H9 (cell line): Measurements from ENCODE around the gene CTSL. TPM values are rescaled to one million over a fixed set of nuclear protein-coding genes. Genes with fewer than 3 reads are reported as not detected.

Experiments
- DNase-seq: peaks from one replicate; pipeline ENCODE4 v3.0.0-alpha.2; 2017
- H2AFZ ChIP-seq: one replicate; pipeline ENCODE4 v1.6.1; 2013; ENCODE audit warnings: mild to moderate bottlenecking, low read length, control low read depth, moderate library complexity
- H2AK5ac ChIP-seq: 2 replicates; pipeline ENCODE4 v1.6.1; 2013; ENCODE audit warnings: low read length, control low read depth, mixed read lengths; ENCODE audit not compliant: insufficient read length
- H2BK120ac ChIP-seq: one replicate; pipeline ENCODE4 v1.6.1; 2013; ENCODE audit warnings: low read depth, mild to moderate bottlenecking, low read length, control low read depth, inconsistent platforms; ENCODE audit not compliant: poor library complexity, severe bottlenecking
- H2BK12ac ChIP-seq: 2 replicates; pipeline ENCODE4 v1.6.1; 2013; ENCODE audit warnings: low read length, control low read depth, mixed read lengths, low read depth; ENCODE audit not compliant: insufficient read length
- H2BK15ac ChIP-seq: 2 replicates; pipeline ENCODE4 v1.6.1; 2013; ENCODE audit warnings: low read depth, low read length, control low read depth
- H2BK20ac ChIP-seq: one replicate; pipeline ENCODE4 v1.6.1; 2013; ENCODE audit warnings: low read depth, mild to moderate bottlenecking, low read length, control low read depth, inconsistent platforms; ENCODE audit not compliant: poor library complexity, severe bottlenecking
- H2BK5ac ChIP-seq: 2 replicates; pipeline ENCODE4 v1.6.1; 2013; ENCODE audit warnings: low read length, control low read depth, mixed read lengths; ENCODE audit not compliant: insufficient read length
- H3K14ac ChIP-seq: 2 replicates; pipeline ENCODE4 v1.6.1; 2013; ENCODE audit warnings: low read length, control low read depth; ENCODE audit not compliant: insufficient read depth
- H3K18ac ChIP-seq: 2 replicates; pipeline ENCODE4 v1.6.1; 2013; ENCODE audit warnings: low read depth, mild to moderate bottlenecking, mixed read lengths, low read length, control low read depth; ENCODE audit not compliant: insufficient read length
- H3K23ac ChIP-seq: 2 replicates; pipeline ENCODE4 v1.6.1; 2013; ENCODE audit warnings: low read length, control low read depth, mixed read lengths, low read depth; ENCODE audit not compliant: insufficient read length
- H3K23me2 ChIP-seq: 2 replicates; pipeline ENCODE4 v1.6.1; 2013; ENCODE audit warnings: low read depth, mild to moderate bottlenecking, mixed read lengths, low read length, control low read depth; ENCODE audit not compliant: insufficient read length, poor library complexity, severe bottlenecking
- H3K27ac ChIP-seq: 2 replicates; pipeline ENCODE4 v1.5.1; 2013; ENCODE audit warnings: low read length, control low read depth, mixed read lengths, low read depth; ENCODE audit not compliant: insufficient read length
- H3K27me3 ChIP-seq: 2 replicates; pipeline ENCODE4 v1.6.1; 2013; ENCODE audit warnings: low read length, control low read depth, inconsistent platforms; ENCODE audit not compliant: insufficient read depth
- H3K4ac ChIP-seq: 2 replicates; pipeline ENCODE4 v1.6.1; 2013; ENCODE audit warnings: low read depth, mild to moderate bottlenecking, control low read depth, inconsistent platforms, low read length, moderate library complexity
- H3K4me1 ChIP-seq: 2 replicates; pipeline ENCODE4 v1.6.1; 2013; ENCODE audit warnings: low read length, control low read depth, inconsistent platforms; ENCODE audit not compliant: insufficient read depth
- H3K4me2 ChIP-seq: 2 replicates; pipeline ENCODE4 v1.6.1; 2013; ENCODE audit warnings: low read length, control low read depth, mixed read lengths; ENCODE audit not compliant: insufficient read length, insufficient read depth
- H3K56ac ChIP-seq: 2 replicates; pipeline ENCODE4 v1.6.1; 2013; ENCODE audit warnings: low read depth, mild to moderate bottlenecking, mixed read lengths, low read length, control low read depth; ENCODE audit not compliant: insufficient read length
- H3K79me1 ChIP-seq: 2 replicates; pipeline ENCODE4 v1.6.1; 2013; ENCODE audit warnings: low read depth, mild to moderate bottlenecking, moderate library complexity, low read length, control low read depth, inconsistent platforms; ENCODE audit not compliant: insufficient read depth, poor library complexity, severe bottlenecking
- H3K79me2 ChIP-seq: 2 replicates; pipeline ENCODE4 v1.6.1; 2013; ENCODE audit warnings: low read length, control low read depth, inconsistent platforms; ENCODE audit not compliant: insufficient read depth
- H3K9ac ChIP-seq: 2 replicates; pipeline ENCODE4 v1.6.1; 2013; ENCODE audit warnings: low read length, control low read depth, mixed read lengths; ENCODE audit not compliant: insufficient read length; ENCODE audit errors: extremely low read depth
- H3K9me3 ChIP-seq: one replicate; pipeline ENCODE4 v1.6.1; 2013; ENCODE audit warnings: low read depth, low read length, inconsistent platforms; ENCODE audit not compliant: control insufficient read depth
- H3T11ph ChIP-seq: one replicate; pipeline ENCODE4 v1.6.1; 2013; ENCODE audit warnings: mild to moderate bottlenecking, low read length, control low read depth, inconsistent platforms
- H4K20me1 ChIP-seq: one replicate; pipeline ENCODE4 v1.6.1; 2013; ENCODE audit not compliant: control insufficient read depth, insufficient read length, insufficient read depth
- H4K5ac ChIP-seq: 2 replicates; pipeline ENCODE4 v1.6.1; 2013; ENCODE audit warnings: low read depth, mild to moderate bottlenecking, mixed read lengths, low read length, control low read depth; ENCODE audit not compliant: insufficient read length
- H4K8ac ChIP-seq: replicated peaks from 2 replicates; pipeline ENCODE4 v1.6.1; 2013; ENCODE audit warnings: low read length, control low read depth, mixed read lengths, low read depth; ENCODE audit not compliant: insufficient read length
- H4K91ac ChIP-seq: 2 replicates; pipeline ENCODE4 v1.6.1; 2013; ENCODE audit warnings: low read depth, mild to moderate bottlenecking, moderate library complexity, mixed read lengths, low read length, control low read depth; ENCODE audit not compliant: insufficient read length
- H3K27ac Mint-ChIP-seq, 3 experiments: 2 replicates in 2 of 3; 3 replicates in 1 of 3; pipeline ENCODE4 v1.8.0; 2020 to 2021; ENCODE audit warnings: mixed read lengths in 3 of 3, mild to moderate bottlenecking in 1 of 3, moderate library complexity in 1 of 3
- H3K27me3 Mint-ChIP-seq: 2 replicates; pipeline ENCODE4 v1.8.0; 2021; ENCODE audit warnings: low read depth, mild to moderate bottlenecking, moderate library complexity, mixed read lengths
- H3K36me3 Mint-ChIP-seq, 3 experiments: 2 replicates in 2 of 3; 3 replicates in 1 of 3; pipeline ENCODE4 v1.8.0; 2020 to 2021; ENCODE audit warnings: low read depth in 3 of 3, mixed read lengths in 3 of 3; ENCODE audit not compliant: insufficient read depth in 1 of 3
- H3K4me1 Mint-ChIP-seq, 2 experiments: 2 replicates each; pipeline ENCODE4 v1.8.0; 2020; ENCODE audit warnings: mixed read lengths in 2 of 2
- H3K4me3 Mint-ChIP-seq, 2 experiments: 2 replicates in 1 of 2; 3 replicates in 1 of 2; pipeline ENCODE4 v1.8.0; 2020 to 2021; ENCODE audit warnings: mild to moderate bottlenecking in 2 of 2, mixed read lengths in 2 of 2, moderate library complexity in 1 of 2
- H3K9me3 Mint-ChIP-seq, 2 experiments: 2 replicates in 1 of 2; 3 replicates in 1 of 2; pipeline ENCODE4 v1.8.0; 2020; ENCODE audit warnings: mild to moderate bottlenecking in 2 of 2, mixed read lengths in 2 of 2, moderate library complexity in 1 of 2
- CTCF ChIP-seq: fragments of 200-600 bp; sonication (generic); conservative IDR thresholded peaks from 3 replicates; pipeline ENCODE4 v1.8.0; 2021; ENCODE audit warnings: antibody characterized with exemption, mild to moderate bottlenecking
- WGBS: extraction: QIAGEN DNeasy Blood & Tissue Kit; methylation state at CpG from one replicate; pipeline ENCODE4 v1.1.7; 2013; ENCODE audit warnings: missing lambda C conversion rate, low lambda C conversion rate, mixed read lengths; ENCODE audit not compliant: insufficient read length; ENCODE audit errors: extremely low coverage; 5-methylcytosine and 5-hydroxymethylcytosine counted together
- total RNA-seq: library from RNA; stranded (reverse); gene quantifications from 2 replicates; pipeline ENCODE4 v1.2.1, GENCODE V29; 2021

The CTSL gene
- total RNA-seq, 1 experiment from 2014 or later = 28.9 TPM

DNA sequence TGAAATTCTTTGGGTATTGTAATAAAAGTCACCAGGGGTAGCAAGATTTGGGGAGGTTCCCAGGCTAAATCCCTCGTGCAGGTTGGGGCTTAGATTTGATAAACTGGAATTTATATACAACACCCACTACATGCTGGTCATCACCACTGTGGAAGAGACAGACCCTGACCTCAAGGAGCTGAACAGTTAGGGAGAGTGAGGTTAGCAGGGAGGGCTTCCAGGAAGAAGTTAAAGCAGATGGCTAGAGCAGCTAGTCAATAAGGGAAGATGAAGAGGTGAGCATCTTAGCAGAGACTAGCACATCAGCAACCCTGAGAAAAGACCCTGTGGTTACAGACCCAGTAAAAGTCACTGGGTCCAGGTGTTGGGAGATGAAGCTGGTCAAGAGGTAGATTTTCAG is 6.4 kb downstream of the CTSL start:
- H3K18ac ChIP-seq = no peak overlapping the region
- no peaks in the 10 kb centered on the region for H3K79me2 ChIP-seq
- no peak overlapping the region for H3K56ac ChIP-seq
- H3K9ac ChIP-seq = no peak overlapping the region
- no peak overlapping the region for H2BK15ac ChIP-seq
- no CpG with 5 or more reads among the region's 1 CpG for WGBS
- no peak for DNase-seq
- Mint-ChIP-seq H3K4me3 (no peak overlapping the region), H3K27ac (no peak overlapping the region; a peak in 1 of 7 replicates), H3K9me3 (no peaks in the 10 kb centered on the region; a peak in 1 of 5 replicates), H3K36me3 (peaks cover 4 to 18% (median 8%) of the 10 kb centered on the region in 3 experiments; a peak in 5 of 7 replicates), H3K4me1 (peaks cover 8 to 10% of the 10 kb centered on the region in 2 experiments; a peak in 3 of 4 replicates), H3K27me3 (peaks cover 2% of the 10 kb centered on the region)
- no peak overlapping the region for H3K4me2 ChIP-seq
- no peak overlapping the region for H3K27ac ChIP-seq
- H4K91ac ChIP-seq = no peak overlapping the region
- H2BK120ac ChIP-seq = no peak overlapping the region
- no peak overlapping the region for H3T11ph ChIP-seq
- H4K20me1 ChIP-seq = no peaks in the 10 kb centered on the region
- no peak overlapping the region for H4K8ac ChIP-seq
- no peak overlapping the region for H2AFZ ChIP-seq
- H3K14ac ChIP-seq = no peak overlapping the region
- no peak overlapping the region for H2BK12ac ChIP-seq
- no peak for TF ChIP-seq CTCF
- no peaks in the 10 kb centered on the region for H3K27me3 ChIP-seq
- no peaks in the 10 kb centered on the region for H3K4me1 ChIP-seq
- H2AK5ac ChIP-seq = no peak overlapping the region
- H3K23ac ChIP-seq = no peak overlapping the region
- no peak overlapping the region for H4K5ac ChIP-seq
- no peaks in the 10 kb centered on the region for H3K9me3 ChIP-seq
- no peak overlapping the region for H2BK5ac ChIP-seq
- no peak overlapping the region for H2BK20ac ChIP-seq
- H3K4ac ChIP-seq = no peak overlapping the region
- no peaks in the 10 kb centered on the region for H3K79me1 ChIP-seq
- H3K23me2 ChIP-seq = no peaks in the 10 kb centered on the region
